HS-27A (cell line): ENCODE results near the gene FURIN.
"Not testable (repeated sequence)": the region's sequence is repeated elsewhere in the genome, so short reads cannot be mapped to it uniquely, and the experiment has no call there.

Experiments
- DNase-seq: peaks from one replicate; pipeline ENCODE4 v3.0.0-alpha.2; 2012; ENCODE audit warnings: low read depth, missing footprints

The FURIN gene

DNA sequence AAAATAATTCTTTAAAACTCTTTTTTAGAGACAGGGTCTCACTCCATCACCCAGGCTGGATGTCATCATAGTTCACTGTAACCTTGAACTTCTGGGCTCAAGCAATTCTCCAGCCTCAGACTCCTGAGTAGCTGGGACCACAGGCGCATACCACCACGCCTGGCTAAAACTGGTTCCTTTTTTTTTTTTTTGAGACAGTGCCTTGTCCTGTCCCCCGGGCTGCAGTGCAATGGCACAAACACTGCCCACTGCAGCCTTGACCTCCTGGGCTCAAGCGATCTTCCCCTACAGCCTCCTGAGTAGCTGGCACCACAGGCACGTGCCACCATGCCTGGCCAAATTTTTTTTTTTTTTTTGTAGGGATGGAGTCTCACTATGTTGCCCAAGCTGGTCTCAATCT, 23.7 kb upstream of the FURIN start:
- DNase-seq = no peak

DNA sequence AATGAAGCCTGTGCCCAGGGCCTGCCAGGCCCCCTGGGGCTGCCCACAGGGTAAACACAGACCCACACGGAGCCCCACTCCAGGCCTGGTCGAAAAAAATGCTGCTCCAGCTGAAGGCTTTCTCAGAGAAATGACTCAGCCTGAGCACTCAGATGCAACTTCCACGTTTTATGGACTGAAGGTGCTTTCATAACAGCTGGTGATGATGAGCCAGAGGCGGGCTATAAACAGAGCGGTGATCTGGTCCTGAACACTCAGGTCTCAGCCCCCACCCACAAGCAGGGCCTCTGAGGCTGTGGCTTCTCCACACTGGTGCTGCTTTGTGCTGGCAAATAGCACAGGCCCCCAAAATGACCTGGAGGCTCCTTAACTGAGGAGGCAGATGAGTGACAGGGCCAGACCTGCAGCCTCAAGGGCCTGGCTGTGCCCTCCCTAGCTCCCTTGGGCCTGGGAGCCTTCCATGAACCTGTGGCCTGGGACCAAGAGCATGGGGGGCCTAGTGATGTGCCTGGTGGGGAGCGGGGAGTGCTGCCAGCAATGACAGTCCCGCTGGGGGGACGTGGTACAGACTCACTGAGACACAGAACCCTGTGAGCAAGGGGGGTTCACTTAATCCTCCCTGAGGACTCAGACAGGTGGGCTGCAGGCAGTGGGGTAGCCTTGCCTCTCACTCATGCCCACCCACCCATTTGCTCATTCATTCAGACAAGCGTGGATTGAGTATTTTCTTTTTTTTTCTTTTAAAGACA, 23.0 kb upstream of the FURIN start:
- DNase-seq = peak; percentile 47

DNA sequence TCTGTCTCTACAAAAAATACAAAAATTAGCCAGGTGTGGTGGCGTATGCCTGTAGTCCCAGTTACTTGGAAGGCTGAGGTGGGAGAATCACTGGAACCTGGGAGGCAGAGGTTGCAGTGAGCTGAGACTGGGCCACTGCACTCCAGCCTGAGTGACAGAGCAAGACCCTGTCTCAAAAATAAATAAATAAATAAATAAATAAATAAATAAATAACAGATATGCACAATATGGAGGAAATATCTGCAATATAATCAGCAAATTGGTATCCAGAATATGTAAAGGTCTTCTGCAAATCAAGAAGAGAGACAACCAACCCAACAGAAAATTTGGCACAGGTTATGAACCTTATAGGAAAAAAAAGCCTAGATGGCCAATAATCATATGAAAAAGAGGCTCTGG, 19.0 kb upstream of the FURIN start:
- DNase-seq = not testable (repeated sequence)

DNA sequence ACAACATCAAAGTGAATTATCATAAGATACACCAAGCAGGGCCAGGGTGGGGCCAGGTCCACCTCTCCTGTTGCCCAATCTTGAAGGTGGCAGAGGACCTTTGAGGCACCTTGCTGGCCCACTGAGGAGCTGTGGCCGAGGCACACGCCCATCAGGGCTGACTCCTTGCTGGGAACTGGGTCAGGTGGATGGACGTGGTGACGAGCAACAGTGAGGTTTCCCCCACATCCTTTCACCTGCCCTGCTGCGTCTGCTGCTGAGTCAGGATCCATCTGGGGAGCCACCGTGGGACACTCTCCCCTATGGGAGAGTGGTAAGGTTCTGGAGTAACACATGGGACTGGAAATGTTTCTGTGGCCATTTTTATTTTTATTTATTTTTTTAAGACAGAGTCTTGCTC, 17.3 kb upstream of the FURIN start:
- no peak for DNase-seq

DNA sequence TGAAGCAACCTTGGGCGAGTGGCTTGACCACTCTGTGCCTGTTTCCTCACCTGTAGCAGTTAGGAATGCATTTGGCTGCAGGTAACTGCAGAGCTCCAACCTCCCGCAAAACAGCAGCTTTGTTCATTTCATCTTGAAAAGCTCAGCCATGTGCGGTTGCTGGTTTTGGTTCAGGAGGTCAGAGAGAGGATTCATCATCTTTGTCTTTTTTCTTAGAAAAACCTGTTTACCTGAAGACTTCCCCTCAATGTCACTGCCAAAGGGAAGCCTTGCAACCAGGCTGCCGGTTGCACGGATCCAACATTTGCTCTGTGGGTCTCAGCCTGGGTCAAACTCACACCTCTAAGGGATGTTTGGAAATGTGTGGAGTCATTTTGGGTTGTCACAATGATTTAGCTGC, 16.4 kb upstream of the FURIN start:
- no peak for DNase-seq

DNA sequence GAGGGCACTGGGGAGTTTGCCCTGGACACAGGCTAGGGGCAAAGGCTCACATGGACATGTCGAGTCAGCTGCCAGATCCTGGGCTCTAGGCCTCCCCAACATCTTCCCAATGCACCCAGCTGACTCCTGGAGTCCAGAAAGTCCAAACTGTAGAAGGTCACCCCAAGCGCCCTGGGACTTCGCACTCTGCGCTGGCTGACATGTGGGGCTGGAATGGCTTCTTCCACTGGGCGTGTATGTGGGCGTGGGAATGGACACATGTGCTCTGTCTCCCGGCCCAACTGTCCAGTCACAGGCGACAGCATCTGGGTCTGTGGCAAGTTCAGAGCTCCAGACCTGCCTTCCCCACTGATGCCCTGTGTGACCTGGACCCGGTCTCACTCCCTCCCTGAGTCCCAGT, 13.2 kb upstream of the FURIN start:
- no peak for DNase-seq

DNA sequence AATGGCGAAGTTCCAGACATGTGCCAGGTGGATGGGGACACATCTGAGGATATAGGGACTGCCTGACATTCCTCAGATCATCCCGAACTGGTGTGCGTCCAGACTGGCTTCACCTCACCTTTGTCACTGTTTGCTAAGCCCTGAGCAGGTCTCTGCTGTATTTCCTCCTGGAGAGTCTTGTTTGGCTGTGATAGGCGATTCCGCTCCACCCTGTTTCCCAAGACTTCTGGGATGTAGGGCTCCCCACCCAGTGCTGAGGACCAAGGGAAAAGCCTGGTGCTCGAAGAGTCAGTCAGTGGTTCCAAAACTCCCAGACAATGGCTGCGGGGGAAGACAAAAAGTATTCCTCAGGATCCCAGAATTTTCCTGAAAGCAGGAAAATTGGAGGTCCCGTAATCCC, 11.1 kb upstream of the FURIN start:
- no peak for DNase-seq

DNA sequence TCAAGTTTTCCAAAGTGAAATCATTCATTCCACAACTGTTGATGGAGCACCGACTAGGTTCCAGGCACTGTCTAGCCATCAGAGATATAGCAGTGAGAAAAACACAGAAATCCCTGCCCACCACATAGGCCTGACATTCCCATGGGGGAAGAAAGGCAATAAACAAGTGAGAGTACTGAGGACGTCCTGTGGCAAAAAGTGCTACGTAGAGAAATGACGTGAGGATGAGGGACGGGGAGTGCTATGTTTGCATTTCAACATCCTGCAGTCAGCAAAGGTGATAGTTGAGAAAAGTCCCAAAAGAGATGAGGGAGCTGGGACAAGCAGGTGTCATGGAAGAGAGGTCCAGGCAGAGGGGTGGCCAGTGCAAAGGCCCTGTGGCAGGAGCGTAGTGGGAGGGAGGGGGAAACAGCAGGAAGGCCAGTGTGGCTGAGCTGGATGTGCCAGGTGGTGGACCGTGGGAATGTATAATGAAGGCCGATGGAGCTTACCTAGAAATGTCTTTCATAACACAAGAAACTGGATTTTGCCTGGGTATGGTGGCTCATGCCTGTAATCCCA, 10.4 kb upstream of the FURIN start:
- DNase-seq = no peak

DNA sequence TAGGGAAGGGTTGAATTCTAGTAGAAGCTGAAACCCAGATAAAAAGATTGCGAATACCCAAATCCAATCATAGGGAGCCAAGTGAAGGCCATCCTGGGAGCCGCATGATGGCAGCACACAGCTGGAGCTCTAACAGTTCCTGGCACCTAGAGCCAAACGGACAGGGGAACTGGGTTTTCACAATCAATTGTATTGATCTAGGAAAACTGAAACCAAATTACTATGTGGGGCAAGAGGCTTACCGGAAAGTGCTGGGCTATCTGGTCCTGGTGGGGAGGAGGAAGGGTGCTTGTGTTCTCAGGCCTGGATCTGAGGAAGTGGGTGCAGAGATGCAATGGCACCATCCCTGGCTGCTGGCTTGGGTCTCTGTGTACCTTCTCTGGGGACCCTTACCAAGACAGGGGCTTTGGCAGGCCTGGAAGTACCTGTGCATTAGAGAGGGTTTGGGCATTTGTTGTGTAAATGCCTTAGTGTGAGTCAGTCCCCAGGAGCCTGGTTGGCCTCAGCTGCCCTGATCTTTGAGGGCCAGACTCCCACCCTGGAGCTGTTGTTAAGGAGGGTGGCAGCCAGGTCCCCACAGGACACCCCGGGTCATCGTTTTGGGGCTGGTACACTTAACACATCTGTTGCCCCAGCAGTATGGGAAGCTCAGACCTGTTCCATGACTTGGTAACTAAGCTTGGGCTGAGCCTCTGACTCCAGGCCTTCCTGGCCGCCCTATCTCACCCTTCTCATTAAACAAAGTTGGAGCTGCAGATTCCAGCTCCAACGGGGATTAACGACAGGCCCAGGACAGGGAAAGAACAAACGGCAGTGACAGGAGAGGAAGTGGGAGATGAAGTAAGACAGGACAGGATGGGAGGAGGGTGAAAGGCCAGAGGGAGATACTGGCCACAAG, 8.9 kb upstream of the FURIN start:
- no peak for DNase-seq

DNA sequence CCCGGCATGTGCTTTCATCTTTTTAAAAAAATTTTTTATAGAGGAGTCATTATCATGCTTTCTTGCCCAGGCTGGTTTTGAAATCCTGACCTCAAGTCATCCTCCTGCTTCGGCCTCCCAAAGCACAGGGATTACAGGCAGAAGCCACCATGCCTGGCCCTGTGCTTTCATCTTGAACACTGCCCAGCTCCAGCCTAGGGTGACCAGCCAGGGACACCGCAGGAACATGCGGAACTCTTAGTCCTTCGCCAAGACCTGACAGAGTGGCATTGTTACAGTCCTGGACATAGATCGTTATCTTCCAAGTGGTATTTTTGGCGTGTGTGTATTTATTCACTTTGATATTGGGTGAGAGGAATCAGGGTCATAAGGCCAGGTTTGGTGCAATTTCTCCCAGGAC, 7.9 kb upstream of the FURIN start:
- DNase-seq = no peak

DNA sequence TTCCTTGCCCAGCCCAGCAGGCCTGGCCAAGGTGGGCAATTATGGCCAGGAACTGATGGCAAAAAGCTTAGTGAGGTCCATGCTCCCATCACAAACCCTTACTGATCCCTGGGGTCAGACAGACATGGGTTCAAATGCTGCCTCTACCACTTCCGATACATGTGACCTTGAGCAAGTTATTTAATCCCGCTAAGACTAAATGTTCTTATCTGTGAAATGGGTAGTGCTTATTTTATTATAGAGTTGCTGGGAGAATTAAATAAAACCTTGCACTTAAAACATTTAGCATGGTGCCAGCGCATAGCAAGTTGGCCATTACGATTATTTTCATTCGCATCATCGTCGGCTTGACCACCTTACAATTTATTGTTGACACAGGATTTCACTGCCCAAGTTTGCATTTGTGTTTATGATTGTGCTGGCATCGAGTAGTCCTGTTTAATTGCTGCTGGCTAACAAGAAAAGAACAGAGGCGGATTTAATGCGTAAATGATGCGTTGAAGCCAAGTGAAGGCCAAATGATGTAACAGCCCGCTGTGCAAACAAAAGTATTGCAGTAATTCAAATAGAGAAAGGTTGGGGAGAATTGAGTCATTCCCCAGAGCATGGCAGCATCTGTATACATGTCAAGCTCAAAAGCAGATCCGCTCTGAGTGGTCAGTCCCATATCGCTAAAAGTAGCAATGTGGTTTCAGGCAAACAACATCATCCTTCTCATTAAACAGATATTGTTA, 7.3 kb upstream of the FURIN start:
- DNase-seq = no peak

DNA sequence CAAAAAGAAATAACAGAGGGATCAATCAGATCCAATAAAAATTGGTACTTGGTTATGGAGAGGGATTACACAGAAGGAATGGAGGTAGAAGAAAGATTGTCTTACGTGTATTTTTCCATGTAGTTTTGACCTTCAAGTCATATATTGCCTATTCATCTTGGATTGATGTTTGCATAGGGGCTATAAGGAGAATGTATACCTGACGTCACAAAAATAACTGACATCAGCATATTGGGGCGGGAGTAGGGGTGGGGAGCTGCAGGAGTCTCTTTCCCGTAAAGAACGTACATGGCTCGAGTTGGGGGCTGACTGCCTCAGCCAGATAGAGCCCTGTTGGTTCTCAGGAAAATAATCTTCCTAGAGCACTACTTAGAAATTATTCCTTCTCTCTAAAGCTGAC, 5.9 kb upstream of the FURIN start:
- no peak for DNase-seq

DNA sequence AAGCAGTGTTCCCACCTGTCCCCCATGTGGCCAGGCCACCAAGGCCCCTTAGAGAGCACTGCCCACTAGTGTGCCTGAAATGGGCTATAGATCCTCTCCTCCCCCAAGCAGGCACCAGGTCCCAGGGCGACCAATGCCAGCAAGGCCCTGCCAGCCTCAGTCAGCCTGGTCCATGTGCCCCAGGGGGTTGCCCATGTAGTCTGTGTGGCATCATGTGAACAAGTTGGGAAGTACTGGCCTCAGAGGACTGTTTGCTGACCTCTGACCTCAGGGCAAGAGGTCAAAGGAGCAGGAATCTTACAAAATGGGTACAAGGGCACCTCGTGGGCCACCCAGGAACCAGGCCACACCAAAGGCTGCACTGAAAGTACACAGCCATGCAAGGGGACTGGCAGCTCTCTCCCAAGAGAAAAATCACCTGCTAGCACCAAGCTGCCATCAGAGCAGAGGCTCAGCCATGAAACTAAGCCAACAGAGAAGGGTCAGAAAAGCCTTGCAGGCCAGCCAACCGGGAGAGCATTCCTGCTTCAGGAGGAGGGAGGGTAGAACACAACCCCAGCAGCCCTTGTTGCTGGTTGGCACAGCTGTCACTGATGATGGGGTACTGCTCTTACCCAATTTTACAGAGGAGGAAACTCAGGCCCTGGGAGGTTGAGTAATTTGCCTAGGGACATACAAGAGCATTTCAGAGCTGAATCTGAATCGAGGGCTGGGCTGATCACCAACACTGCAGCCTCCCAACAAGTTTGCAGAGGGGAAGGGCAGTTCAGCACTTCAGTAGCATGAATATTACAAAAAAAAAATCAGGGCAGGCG, 5.2 kb upstream of the FURIN start:
- DNase-seq = no peak

DNA sequence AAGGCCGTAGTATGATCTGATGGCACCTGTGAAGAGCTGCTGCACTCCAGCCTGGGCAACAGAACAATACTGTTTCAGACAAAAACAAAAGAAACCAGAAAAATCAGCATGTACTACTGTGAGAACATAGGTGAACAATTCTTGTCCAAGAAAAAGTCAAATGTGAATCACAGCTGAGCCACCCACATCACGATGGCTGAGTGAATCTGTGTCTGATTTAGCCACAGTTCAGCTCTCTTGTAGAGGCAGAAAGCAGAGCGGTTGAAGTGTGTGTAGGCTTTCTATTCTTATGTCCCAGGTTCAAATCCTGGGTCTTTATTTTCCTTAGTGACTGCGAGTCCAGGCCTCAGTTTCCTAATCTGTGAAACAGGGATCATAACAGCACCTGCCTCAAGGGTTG, 4.4 kb upstream of the FURIN start:
- DNase-seq = no peak

DNA sequence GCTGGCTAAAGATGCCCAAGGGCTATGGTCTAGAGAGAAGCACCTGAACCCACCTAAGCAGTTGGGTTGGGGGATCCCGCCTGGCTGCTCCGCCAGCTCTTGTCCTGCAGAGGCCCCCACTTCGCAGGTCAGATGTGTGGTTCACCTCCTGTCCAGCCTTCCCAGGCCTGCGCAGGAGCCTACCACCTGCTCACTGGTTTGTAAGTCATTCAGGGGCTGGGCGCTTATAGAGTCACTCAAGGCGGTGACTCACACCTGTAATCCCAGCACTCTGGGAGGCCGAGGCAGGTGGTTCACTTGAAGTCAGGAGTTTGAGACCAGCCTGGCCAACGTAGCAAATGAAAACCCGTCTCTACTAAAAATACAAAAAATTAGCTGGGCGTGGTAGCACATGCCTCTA, 3.9 kb upstream of the FURIN start:
- no peak for DNase-seq

DNA sequence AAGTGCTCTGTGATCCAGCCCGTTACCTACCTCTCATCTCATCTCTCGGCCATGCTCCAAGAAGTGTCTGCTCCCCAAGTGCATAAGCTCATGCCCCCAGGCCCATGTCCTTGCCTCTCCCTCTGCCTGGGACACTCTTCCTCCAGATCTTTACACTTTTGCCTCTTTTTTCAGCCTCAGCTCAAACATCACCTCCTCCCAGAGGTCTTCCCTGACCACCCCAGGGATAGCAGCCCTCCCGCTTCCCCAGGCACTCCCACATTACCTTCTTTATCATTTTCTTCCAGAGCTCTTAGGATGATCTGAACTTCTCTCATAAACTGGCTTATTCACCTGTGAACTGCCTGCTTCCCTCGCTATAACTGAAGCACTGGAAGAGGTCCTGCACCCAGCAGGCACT, 2.7 kb upstream of the FURIN start:
- DNase-seq = no peak

DNA sequence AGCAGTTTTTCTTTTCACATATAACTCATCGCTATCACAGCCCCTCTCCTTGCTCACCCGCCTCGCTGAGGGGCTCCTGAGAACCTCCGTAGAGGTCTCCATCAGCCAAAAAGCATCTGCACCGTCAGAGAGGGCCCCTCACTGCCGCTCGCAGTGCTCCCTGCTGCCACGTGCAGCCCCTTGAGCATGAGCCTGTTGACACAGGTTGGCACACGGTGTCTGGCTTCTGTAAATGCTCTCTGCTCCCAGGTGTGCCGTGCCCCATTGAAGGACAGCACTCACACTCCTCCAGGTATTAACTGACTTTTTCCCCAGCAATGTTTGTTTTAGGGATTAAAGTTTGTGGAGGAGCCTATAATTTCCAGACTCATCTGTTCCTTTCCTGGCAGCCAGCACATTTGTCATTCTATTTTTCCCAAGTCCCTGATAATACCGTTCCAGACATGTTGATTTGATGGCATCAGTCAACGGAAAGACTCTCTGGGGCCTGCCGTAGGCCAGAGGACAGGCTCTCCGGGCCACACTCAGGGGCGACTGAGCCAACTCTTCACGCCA, 2.1 kb upstream of the FURIN start:
- DNase-seq = no peak

DNA sequence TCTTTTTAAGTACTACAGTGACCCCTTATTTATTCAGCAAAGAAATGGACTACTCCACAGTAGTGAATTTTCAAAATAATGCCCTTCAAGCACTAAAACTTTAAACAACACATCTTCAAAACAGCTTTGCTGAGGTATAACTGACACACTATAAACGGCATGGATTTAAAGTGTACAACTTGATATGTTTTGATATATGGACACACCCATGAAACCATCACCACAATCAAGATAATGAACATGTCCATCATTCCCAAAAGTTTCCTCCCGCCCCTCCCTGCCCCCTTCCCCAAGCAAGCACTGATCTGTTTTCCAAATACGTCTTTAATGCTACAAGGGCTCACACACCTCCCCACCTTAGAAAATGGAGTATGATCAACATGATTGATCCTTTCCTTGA, 1.6 kb upstream of the FURIN start:
- no peak for DNase-seq

DNA sequence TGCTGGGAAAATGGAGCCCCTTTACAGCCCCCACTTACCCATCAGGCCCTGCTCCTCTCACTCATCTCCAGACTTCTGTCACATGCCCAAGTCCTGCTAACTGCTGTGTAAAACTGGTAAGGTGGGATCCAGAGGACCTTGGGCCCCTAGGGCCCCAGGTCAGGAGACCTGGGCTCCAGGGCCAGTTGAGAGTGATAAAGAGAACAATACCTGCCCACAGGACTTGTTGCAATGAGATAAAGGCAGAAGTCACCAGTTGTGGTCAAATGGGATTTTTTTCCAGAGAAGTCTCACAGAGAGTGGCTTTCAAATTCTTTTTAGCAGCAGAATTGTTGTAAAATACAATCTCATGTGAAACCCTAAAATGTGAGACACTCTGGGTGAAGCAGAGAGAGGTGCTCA, 753 bp downstream of the FURIN start:
- DNase-seq = no peak

DNA sequence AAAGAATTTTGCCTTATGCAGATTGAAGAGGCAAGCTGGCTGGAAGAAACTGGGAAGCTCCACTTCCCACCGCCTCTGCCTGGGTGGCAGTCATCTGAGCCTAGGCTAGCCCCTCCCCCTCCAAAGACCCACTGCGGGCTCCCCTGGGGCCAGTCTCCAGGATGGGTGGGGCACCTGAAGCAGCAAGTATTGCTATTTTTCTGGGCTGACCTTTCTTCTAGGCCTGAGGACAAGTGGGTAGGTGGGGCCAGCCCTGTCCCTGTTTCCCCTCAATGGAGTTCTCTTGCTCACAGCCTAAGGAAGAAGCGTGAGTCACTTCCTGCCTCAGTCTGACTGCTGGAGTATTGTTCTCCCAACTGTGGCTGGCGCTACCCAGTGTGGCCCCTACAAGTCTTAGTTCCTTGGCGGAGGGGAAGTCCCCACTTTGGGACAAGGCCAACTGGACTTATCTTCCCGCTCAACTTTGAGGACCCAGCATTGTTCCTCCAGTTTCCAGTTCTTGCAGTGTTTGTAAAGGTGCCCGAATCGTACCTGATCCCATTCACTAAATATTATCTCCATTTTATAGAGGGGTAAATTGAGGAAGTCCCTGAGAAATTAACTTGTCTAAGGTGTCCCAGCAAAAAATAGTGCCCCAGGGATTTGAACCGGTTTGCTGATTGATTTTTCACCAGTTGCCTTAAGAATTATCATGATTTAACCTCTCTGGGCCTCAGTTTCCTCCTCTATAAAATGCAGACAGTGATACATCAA, 1.4 kb downstream of the FURIN start:
- DNase-seq = peak; percentile 88
